Transverse colon (tissue), 4 donors: ENCODE results near the gene PM20D2. TPM values are rescaled to one million over a fixed set of nuclear protein-coding genes. Genes with fewer than 3 reads are reported as not detected.

Source experiments
- DNase-seq: peaks from one replicate; pipeline ENCODE4 v3.0.0-alpha.2; 2019
- H3K27ac ChIP-seq, 4 donors: fragments of 200-600 bp; sonication (generic); 2 replicates each; pipeline ENCODE4 v1.5.1; 2016 to 2018; ENCODE audit warnings: inconsistent platforms in 4 of 4
- H3K27me3 ChIP-seq: fragments of 200-600 bp; sonication (generic); 2 replicates; pipeline ENCODE4 v1.5.1; 2017; ENCODE audit warnings: inconsistent platforms
- H3K36me3 ChIP-seq, 4 donors: fragments of 200-600 bp; sonication (generic); 2 replicates each; pipeline ENCODE4 v1.5.1; 2017 to 2019; ENCODE audit warnings: inconsistent platforms in 4 of 4
- H3K4me1 ChIP-seq, 4 donors: fragments of 200-600 bp; sonication (generic); 2 replicates each; pipeline ENCODE4 v1.5.1; 2017 to 2020; ENCODE audit warnings: inconsistent platforms in 4 of 4
- H3K4me3 ChIP-seq, 4 donors: fragments of 200-600 bp; sonication (generic); 1 replicate in 1 of 4; 2 replicates in 3 of 4; pipeline versions ENCODE4 v1.5.1 to v1.6.1; 2017 to 2019; ENCODE audit warnings: inconsistent platforms in 4 of 4
- H3K9me3 ChIP-seq, 2 donors: fragments of 200-600 bp; sonication (generic); 2 replicates each; pipeline ENCODE4 v1.5.1; 2017 to 2019; ENCODE audit warnings: inconsistent platforms in 2 of 2
- EP300 ChIP-seq: sonication (generic); formaldehyde crosslinking; IDR thresholded peaks from one replicate; pipeline ENCODE4 v1.6.1; 2017; ENCODE audit warnings: antibody characterized with exemption, low read depth
- POLR2A ChIP-seq: fragments of 450-650 bp; IDR thresholded peaks from one replicate; pipeline ENCODE4 v1.6.1; 2016; ENCODE audit warnings: antibody characterized with exemption, mild to moderate bottlenecking, moderate library complexity
- POLR2AphosphoS5 ChIP-seq, 3 donors: sonication (generic); formaldehyde crosslinking; IDR thresholded peaks; one replicate each; pipeline ENCODE4 v1.6.1; 2016; ENCODE audit warnings: antibody characterized with exemption in 3 of 3
- WGBS, 2 donors: methylation state at CpG; one replicate each; pipeline ENCODE4 v1.1.5; 2018; ENCODE audit warnings: low coverage in 1 of 2; 5-methylcytosine and 5-hydroxymethylcytosine counted together
- in situ Hi-C, 4 donors: fragments of 200-750 bp; cut with MboI; loops; one replicate each; pipeline versions ENCODE4 v1.15.0 to v1.15.1; 2017; ENCODE audit warnings: low sequenced_read_pairs in 3 of 4, low pct_ligation_motif_present in 1 of 4, low pct_unique_long_range_greater_than_20kb in 1 of 4
- intact Hi-C: fragments of 100-400 bp; cut with DNase I; formaldehyde crosslinking; loops from one replicate; pipeline ENCODE4 v1.15.1; 2023; ENCODE audit warnings: low total_unique reads
- total RNA-seq, 4 donors: library from RNA; depleted of rRNA; stranded (reverse); fragments of >200 nt; gene quantifications; one replicate each; pipeline ENCODE4 v1.1.0, GENCODE V29; 2016
- TF ChIP-seq, protein P1 (sequence below), 5 experiments: fragments of 200-600 bp in 3 of 5; fragments of 450-650 bp in 2 of 5; sonication (generic) in 3 of 5; IDR thresholded peaks; 1 replicate in 2 of 5; 2 replicates in 3 of 5; pipeline ENCODE4 v1.5.1; 2016 to 2017; ENCODE audit warnings: antibody characterized with exemption in 5 of 5, inconsistent platforms in 3 of 5, mild to moderate bottlenecking in 2 of 5, moderate library complexity in 1 of 5

Gene PM20D2
- total RNA-seq, 4 donors from 2014 or later: 3.7 to 16.4 (median 12.4) TPM

DNA sequence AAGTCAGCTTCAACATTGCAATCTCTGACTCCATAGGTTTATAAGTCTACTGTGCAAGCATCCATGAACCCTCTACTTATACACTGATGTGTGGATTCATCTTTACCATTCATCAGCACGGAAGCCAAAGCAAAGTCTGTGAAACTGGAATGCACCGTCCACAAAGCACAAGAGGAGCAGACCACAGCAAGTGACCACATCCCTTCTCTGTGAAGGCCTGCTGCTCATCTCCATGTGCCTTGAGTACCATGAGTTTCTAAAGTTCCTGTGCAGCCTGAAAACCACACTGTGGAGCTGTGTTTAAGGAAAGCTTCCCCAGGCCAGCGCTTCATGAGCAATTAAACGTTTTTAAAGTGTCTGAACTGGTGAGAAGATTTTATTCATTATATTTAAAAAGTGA lies 51.3 kb downstream of the PM20D2 start:
- no peak for DNase-seq
- H3K36me3 ChIP-seq: no peaks in the 10 kb centered on the region
- H3K4me3 ChIP-seq: no peak overlapping the region
- H3K27ac ChIP-seq: no peak overlapping the region
- H3K9me3 ChIP-seq: peaks cover 10 to 12% of the 10 kb centered on the region in 2 donors
- intact Hi-C loops (no loop called here), in situ Hi-C loops (no loop called here)
- TF ChIP-seq POLR2A (no peak), EP300 (no peak), POLR2AphosphoS5 (IDR thresholded peaks at IDR 0.05) (no peak)
- no peaks in the 10 kb centered on the region for H3K27me3 ChIP-seq
- H3K4me1 ChIP-seq: no peaks in the 10 kb centered on the region
- 70% methylated on average over 4 of the region's 4 CpGs; no CpG with 5 or more reads in 1 of the 2 donors for WGBS, 2 donors

GRCh38 chr6:89198235-89198634 lies 52.4 kb downstream of the PM20D2 start:
- DNase-seq: no peak
- no peak overlapping the region for H3K4me3 ChIP-seq
- no peaks in the 10 kb centered on the region for H3K36me3 ChIP-seq
- TF ChIP-seq EP300 (no peak), POLR2AphosphoS5 (IDR thresholded peaks at IDR 0.05) (no peak), POLR2A (no peak)
- TF ChIP-seq, protein P1, sequence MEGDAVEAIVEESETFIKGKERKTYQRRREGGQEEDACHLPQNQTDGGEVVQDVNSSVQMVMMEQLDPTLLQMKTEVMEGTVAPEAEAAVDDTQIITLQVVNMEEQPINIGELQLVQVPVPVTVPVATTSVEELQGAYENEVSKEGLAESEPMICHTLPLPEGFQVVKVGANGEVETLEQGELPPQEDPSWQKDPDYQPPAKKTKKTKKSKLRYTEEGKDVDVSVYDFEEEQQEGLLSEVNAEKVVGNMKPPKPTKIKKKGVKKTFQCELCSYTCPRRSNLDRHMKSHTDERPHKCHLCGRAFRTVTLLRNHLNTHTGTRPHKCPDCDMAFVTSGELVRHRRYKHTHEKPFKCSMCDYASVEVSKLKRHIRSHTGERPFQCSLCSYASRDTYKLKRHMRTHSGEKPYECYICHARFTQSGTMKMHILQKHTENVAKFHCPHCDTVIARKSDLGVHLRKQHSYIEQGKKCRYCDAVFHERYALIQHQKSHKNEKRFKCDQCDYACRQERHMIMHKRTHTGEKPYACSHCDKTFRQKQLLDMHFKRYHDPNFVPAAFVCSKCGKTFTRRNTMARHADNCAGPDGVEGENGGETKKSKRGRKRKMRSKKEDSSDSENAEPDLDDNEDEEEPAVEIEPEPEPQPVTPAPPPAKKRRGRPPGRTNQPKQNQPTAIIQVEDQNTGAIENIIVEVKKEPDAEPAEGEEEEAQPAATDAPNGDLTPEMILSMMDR (IDR thresholded peaks at IDR 0.05): no peak
- WGBS, 2 donors: 48 to 84% methylated on average over 2 to 7 of the region's 7 CpGs
- H3K27me3 ChIP-seq: no peaks in the 10 kb centered on the region
- H3K9me3 ChIP-seq: peaks cover 10 to 12% of the 10 kb centered on the region in 2 donors
- no peaks in the 10 kb centered on the region for H3K4me1 ChIP-seq
- H3K27ac ChIP-seq: no peak overlapping the region
- intact Hi-C loops (no loop called here), in situ Hi-C loops (no loop called here)

- Histone ChIP-seq H3K36me3 (no peaks in the 10 kb centered on the region), H3K9me3 (peaks cover 7 to 12% of the 10 kb centered on the region in 2 donors), H3K27ac (no peak overlapping the region), H3K27me3 (no peaks in the 10 kb centered on the region), H3K4me1 (no peaks in the 10 kb centered on the region), H3K4me3 (no peak overlapping the region)
- WGBS, 2 donors: 67% methylated on average over 2 of the region's 2 CpGs; no CpG with 5 or more reads in 1 of the 2 donors
- DNase-seq: no peak
- in situ Hi-C loops: no loop called here
- TF ChIP-seq, protein P1 (IDR thresholded peaks at IDR 0.05): no peak
- TF ChIP-seq EP300 (no peak), POLR2AphosphoS5 (IDR thresholded peaks at IDR 0.05) (no peak), POLR2A (no peak)
- intact Hi-C loops: no loop called here
Measured at GRCh38 chr6:89199579-89199978, 53.7 kb downstream of the PM20D2 start.

- in situ Hi-C loops (no loop called here), intact Hi-C loops (no loop called here)
- TF ChIP-seq POLR2AphosphoS5 (IDR thresholded peaks at IDR 0.05): no peak
- no peak for TF ChIP-seq EP300
- TF ChIP-seq POLR2A: no peak
- TF ChIP-seq, protein P1 (IDR thresholded peaks at IDR 0.05): no peak
- Histone ChIP-seq H3K9me3 (no peaks in the 10 kb centered on the region), H3K4me3 (no peak overlapping the region), H3K27ac (no peak overlapping the region), H3K27me3 (no peaks in the 10 kb centered on the region), H3K4me1 (no peaks in the 10 kb centered on the region), H3K36me3 (no peaks in the 10 kb centered on the region)
- no peak for DNase-seq
- WGBS, 2 donors: 93 to 94% methylated on average over 3 to 7 of the region's 7 CpGs
Measured at GRCh38 chr6:89200706-89201215, 54.9 kb downstream of the PM20D2 start.

GRCh38 chr6:89204096-89204495 lies 58.2 kb downstream of the PM20D2 start:
- H3K4me1 ChIP-seq: no peaks in the 10 kb centered on the region
- 78 to 87% methylated on average over 7 to 11 of the region's 11 CpGs for WGBS, 2 donors
- TF ChIP-seq POLR2A: no peak
- TF ChIP-seq, protein P1 (IDR thresholded peaks at IDR 0.05): no peak
- no peak overlapping the region for H3K27ac ChIP-seq
- DNase-seq: no peak
- H3K4me3 ChIP-seq: no peak overlapping the region
- in situ Hi-C loops (no loop called here), intact Hi-C loops (no loop called here)
- H3K36me3 ChIP-seq: no peaks in the 10 kb centered on the region
- no peaks in the 10 kb centered on the region for H3K9me3 ChIP-seq
- no peaks in the 10 kb centered on the region for H3K27me3 ChIP-seq
